Heart left ventricle (tissue), 16 donors: ENCODE data around the gene RGS18. TPM values are rescaled to one million over a fixed set of nuclear protein-coding genes. Genes with fewer than 3 reads are reported as not detected.

ENCODE experiments used
- ATAC-seq, 4 donors: fragments of 200-7000 bp; cut with Tn5 transposase; one replicate each; pipeline ENCODE4 v1.9.1; 2020 to 2022; ENCODE audit warnings: moderate library complexity in 4 of 4, mild to moderate bottlenecking in 3 of 4, moderate number of reproducible peaks in 1 of 4
- DNase-seq, 5 donors: peaks; one replicate each; pipeline ENCODE4 v3.0.0-alpha.2; 2020
- H3K27ac ChIP-seq, 12 donors: fragments of 200-600 bp; sonication (generic) in 4 of 12; one replicate each; pipeline versions ENCODE4 v1.5.0 to v1.8.0; 2016 to 2022; ENCODE audit warnings: mild to moderate bottlenecking in 2 of 12
- H3K27me3 ChIP-seq, 9 donors: fragments of 200-600 bp; sonication (generic) in 2 of 9; one replicate each; pipeline versions ENCODE4 v1.5.1 to v1.8.0; 2016 to 2022; ENCODE audit warnings: mild to moderate bottlenecking in 3 of 9
- H3K36me3 ChIP-seq, 9 donors: fragments of 200-600 bp; sonication (generic) in 2 of 9; one replicate each; pipeline versions ENCODE4 v1.5.0 to v1.8.0; 2018 to 2022; ENCODE audit warnings: mild to moderate bottlenecking in 2 of 9
- H3K4me1 ChIP-seq, 12 donors: fragments of 200-600 bp; sonication (generic) in 4 of 12; one replicate each; pipeline versions ENCODE4 v1.5.0 to v1.8.0; 2016 to 2022; ENCODE audit warnings: mild to moderate bottlenecking in 3 of 12
- H3K4me3 ChIP-seq, 12 donors: fragments of 200-600 bp; sonication (generic) in 4 of 12; one replicate each; pipeline versions ENCODE4 v1.5.0 to v1.8.0; 2017 to 2022; ENCODE audit warnings: mild to moderate bottlenecking in 9 of 12, moderate library complexity in 4 of 12
- H3K9me3 ChIP-seq, 12 donors: fragments of 200-600 bp; sonication (generic) in 4 of 12; one replicate each; pipeline versions ENCODE4 v1.5.0 to v1.8.0; 2016 to 2022; ENCODE audit warnings: mild to moderate bottlenecking in 1 of 12
- POLR2A ChIP-seq, 2 donors: fragments of 450-650 bp; IDR thresholded peaks; one replicate each; pipeline ENCODE4 v1.6.1; 2017; ENCODE audit warnings: antibody characterized with exemption in 2 of 2, mild to moderate bottlenecking in 2 of 2, moderate library complexity in 2 of 2
- WGBS, 4 donors: extraction: QIAGEN DNeasy Blood & Tissue Kit in 2 of 4; methylation state at CpG; one replicate each; pipeline versions ENCODE4 v1.1.5 to v1.1.7; 2013 to 2018; 5-methylcytosine and 5-hydroxymethylcytosine counted together
- intact Hi-C, 10 donors: fragments of 100-400 bp; cut with DNase I; formaldehyde crosslinking; loops; one replicate each; pipeline versions ENCODE4 v1.11.1 to v1.14.2; 2022
- polyA plus RNA-seq, 2 donors: library from polyadenylated mRNA; stranded (reverse); fragments of 200-250 nt; gene quantifications; one replicate each; pipeline ENCODE4 v1.2.3, GENCODE V29; 2013
- total RNA-seq, 9 donors: library from RNA; depleted of rRNA in 2 of 9; stranded (reverse); fragments of >200 nt in 2 of 9; fragmentation: NEBNext Ultra II Directional in 3 of 9; extraction: Animal tissue kit (Norgen Biotek cat#: 25700) in 3 of 9; gene quantifications; one replicate each; pipeline versions ENCODE4 v1.1.0 to v1.2.4, GENCODE V29; 2016 to 2023
- TF ChIP-seq, protein P1 (sequence below), 12 donors: fragments of 200-600 bp; sonication (generic) in 4 of 12; IDR thresholded peaks; one replicate each; pipeline versions ENCODE4 v1.5.0 to v1.8.0; 2018 to 2022; ENCODE audit warnings: antibody characterized with exemption in 12 of 12, mild to moderate bottlenecking in 5 of 12
- donor health status: ischemic (EF 13 %, LVEDD 7.1; RV severe dilation, severe dysfunction).
- donor health status: healthy with polysubstance abuse.
- donor health status: DM: no; HTN: yes; CAD: no.
- donor health status: DM: no; HTN: no; CAD: no.
- donor health status: ischemic (EF 25% LVEDD 6.9; RV normal size, moderate dysfunction).
- donor health status: ischemic (EF 25% LVEDD 5.7; RV mildly dilated, moderate dysfunction).
- donor health status: healthy.
- donor health status: DM: yes; HTN: yes; CAD: no.
- donor health status: ischemic (EF 35%, LVEDD 5.7; RV mildly dilated, moderate dysfunction).
- donor health status: nonischemic (EF 11% LVEDD 7.7; RV severe dilation, severe dysfunction).
- donor health status: DM: yes; HTN: yes; CAD: no.
- donor health status: PGD.
- donor health status: ischemic (EF 29% LVEDD 5.4; RV normal size, mild dysfunction).
- donor health status: nonischemic (EF 23%, LVEDD 6.1; RV moderate dilation, normal function).

The RGS18 gene
- total and polyA plus RNA-seq, 11 donors = 0.22 to 5.4 (median 0.69) TPM

DNA sequence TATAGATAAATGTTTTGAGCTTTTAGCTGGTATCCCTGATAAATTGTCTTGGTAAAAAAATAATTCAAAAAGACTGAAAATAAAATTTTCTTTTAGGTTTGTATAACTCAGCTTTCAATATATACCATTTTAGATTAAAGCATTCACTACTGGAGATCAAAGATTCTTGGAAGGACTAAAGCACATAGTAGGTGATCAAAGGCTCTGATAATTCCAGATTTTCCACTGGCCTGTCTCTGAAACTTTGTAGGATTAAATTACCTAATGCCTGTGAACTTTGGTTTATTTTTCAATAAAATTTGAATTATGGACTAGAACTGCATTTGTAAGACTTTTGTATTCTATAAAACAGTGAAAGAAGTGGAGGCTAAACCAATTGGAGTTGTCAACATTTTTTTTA is 1.2 kb upstream of the RGS18 start:
- H3K27ac ChIP-seq = no peak overlapping the region
- H3K4me1 ChIP-seq = peaks cover 0 to 10% (median 0%) of the 10 kb centered on the region in 12 donors
- no peaks in the 10 kb centered on the region for H3K36me3 ChIP-seq
- DNase-seq = no peak
- intact Hi-C loops = no loop called here
- H3K27me3 ChIP-seq = no peaks in the 10 kb centered on the region
- no peaks in the 10 kb centered on the region for H3K9me3 ChIP-seq
- no peak overlapping the region for H3K4me3 ChIP-seq
- no peak for TF ChIP-seq POLR2A (IDR thresholded peaks at IDR 0.05)
- TF ChIP-seq, protein P1, sequence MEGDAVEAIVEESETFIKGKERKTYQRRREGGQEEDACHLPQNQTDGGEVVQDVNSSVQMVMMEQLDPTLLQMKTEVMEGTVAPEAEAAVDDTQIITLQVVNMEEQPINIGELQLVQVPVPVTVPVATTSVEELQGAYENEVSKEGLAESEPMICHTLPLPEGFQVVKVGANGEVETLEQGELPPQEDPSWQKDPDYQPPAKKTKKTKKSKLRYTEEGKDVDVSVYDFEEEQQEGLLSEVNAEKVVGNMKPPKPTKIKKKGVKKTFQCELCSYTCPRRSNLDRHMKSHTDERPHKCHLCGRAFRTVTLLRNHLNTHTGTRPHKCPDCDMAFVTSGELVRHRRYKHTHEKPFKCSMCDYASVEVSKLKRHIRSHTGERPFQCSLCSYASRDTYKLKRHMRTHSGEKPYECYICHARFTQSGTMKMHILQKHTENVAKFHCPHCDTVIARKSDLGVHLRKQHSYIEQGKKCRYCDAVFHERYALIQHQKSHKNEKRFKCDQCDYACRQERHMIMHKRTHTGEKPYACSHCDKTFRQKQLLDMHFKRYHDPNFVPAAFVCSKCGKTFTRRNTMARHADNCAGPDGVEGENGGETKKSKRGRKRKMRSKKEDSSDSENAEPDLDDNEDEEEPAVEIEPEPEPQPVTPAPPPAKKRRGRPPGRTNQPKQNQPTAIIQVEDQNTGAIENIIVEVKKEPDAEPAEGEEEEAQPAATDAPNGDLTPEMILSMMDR (IDR thresholded peaks at IDR 0.05) = no peak
- no peak for ATAC-seq

DNA sequence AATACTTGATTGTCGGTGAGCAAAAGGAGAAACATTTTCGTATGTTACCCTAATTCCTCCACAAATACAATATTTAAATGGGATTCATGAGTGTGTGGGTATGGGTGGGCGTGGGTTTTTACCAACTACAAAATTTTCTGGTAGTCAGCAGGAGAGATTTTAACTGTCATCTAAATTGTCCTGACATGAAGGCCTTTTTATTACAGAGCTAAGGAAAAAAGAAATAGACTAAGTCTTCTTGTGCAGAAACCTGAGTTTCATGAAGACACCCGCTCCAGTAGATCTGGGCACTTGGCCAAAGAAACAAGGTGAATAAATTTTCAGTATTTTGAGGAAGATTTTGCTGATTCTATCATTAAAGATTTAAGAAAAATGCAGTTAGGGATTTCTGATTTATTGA is 752 bp downstream of the RGS18 start:
- intact Hi-C loops = no loop called here
- DNase-seq (no peak), ATAC-seq (no peak)
- H3K27ac ChIP-seq = peak overlapping the region in 3 of 12 donors; percentile 3 to 89 (median 31)
- H3K4me1 ChIP-seq = peaks cover 0 to 16% (median 0%) of the 10 kb centered on the region in 12 donors
- H3K4me3 ChIP-seq = peak overlapping the region in 6 of 12 donors; percentile 0 to 46 (median 18)
- no peaks in the 10 kb centered on the region for H3K36me3 ChIP-seq
- H3K9me3 ChIP-seq = no peaks in the 10 kb centered on the region
- TF ChIP-seq, protein P1 (IDR thresholded peaks at IDR 0.05) = no peak
- TF ChIP-seq POLR2A (IDR thresholded peaks at IDR 0.05) = no peak
- no peaks in the 10 kb centered on the region for H3K27me3 ChIP-seq
- 55 to 83% (median 64%) methylated on average over 4 of the region's 4 CpGs for WGBS, 4 donors

DNA sequence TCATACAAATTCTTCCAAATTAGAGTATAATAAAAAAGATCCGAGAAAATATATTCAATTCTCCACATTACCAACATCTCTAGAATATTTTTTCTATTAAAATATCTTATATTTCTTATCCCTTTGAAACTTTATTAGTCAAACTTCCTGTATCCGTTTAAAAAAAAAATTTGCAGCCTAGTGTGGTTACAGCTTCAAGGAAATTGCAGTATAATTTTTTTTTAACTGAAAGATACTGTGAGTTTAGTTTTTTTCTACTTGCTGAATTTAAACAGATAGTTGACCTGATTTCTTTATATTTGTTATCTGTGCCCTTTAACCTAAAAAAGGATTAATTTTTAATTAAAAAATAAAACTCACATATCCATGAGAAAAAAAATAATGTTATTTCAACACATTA is 1.5 kb downstream of the RGS18 start:
- Histone ChIP-seq H3K9me3 (peaks cover 0 to 2% (median 0%) of the 10 kb centered on the region in 12 donors), H3K27ac (peak overlapping the region in 1 of 12 donors; percentile 89), H3K27me3 (no peaks in the 10 kb centered on the region), H3K4me3 (peak overlapping the region in 5 of 12 donors; percentile 0 to 46 (median 18)), H3K4me1 (peaks cover 0 to 15% (median 0%) of the 10 kb centered on the region in 12 donors), H3K36me3 (no peaks in the 10 kb centered on the region)
- ATAC-seq (no peak), DNase-seq (no peak)
- WGBS, 4 donors = 52 to 70% (median 62%) methylated on average over 2 of the region's 2 CpGs
- no peak for TF ChIP-seq POLR2A (IDR thresholded peaks at IDR 0.05)
- intact Hi-C loops = no loop called here

DNA sequence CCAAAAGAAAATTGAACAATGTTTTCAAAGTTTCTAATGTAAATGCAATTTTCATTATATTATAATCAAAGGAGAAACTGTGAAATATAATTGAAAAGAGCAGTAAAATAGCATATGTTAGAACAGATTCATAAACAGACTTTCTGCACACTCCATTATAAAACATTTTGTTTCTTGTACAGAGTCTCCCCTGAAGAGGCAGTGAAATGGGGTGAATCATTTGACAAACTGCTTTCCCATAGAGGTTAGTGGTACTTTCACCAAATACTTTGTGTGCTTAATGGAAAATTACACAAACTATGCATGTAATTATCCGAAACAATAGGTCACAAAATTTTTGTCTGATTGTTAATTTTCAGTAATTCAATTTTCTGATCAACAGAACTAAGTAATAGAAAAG is 1.9 kb downstream of the RGS18 start:
- Histone ChIP-seq H3K27me3 (no peaks in the 10 kb centered on the region), H3K36me3 (no peaks in the 10 kb centered on the region), H3K4me3 (peak overlapping the region in 1 of 12 donors; percentile 46), H3K27ac (peak overlapping the region in 1 of 12 donors; percentile 89), H3K4me1 (peaks cover 0 to 11% (median 0%) of the 10 kb centered on the region in 12 donors), H3K9me3 (peaks cover 0 to 7% (median 0%) of the 10 kb centered on the region in 12 donors)
- intact Hi-C loops = no loop called here
- DNase-seq (no peak), ATAC-seq (no peak)
- TF ChIP-seq, protein P1 (IDR thresholded peaks at IDR 0.05) = no peak
- TF ChIP-seq POLR2A (IDR thresholded peaks at IDR 0.05) = no peak
- 71 to 88% (median 80%) methylated on average over 1 of the region's 1 CpG for WGBS, 4 donors

DNA sequence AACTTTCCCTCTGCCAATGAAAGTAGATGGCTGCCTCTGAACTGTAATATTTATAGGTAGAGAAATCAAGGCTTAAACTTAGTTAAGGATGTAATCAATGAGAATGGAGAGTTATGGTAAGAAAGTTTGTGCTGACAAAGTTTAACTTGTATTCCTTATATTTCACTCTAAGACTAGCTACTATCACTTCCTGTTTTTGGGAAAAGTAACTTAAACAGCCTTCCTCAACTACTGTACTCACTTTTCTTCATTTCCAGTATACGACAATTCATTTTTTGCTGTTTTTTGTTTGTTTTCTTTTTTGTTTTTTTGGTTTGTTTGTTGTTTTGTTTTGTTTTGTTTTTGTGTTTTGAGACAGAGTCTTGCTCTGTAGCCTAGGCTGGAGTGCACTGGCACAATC is 3.7 kb downstream of the RGS18 start:
- ATAC-seq (no peak), DNase-seq (no peak)
- Histone ChIP-seq H3K27ac (peak overlapping the region in 1 of 12 donors; percentile 89), H3K36me3 (no peaks in the 10 kb centered on the region), H3K4me3 (peak overlapping the region in 1 of 12 donors; percentile 46), H3K4me1 (peaks cover 0 to 6% (median 0%) of the 10 kb centered on the region in 12 donors), H3K9me3 (peaks cover 0 to 10% (median 0%) of the 10 kb centered on the region in 12 donors), H3K27me3 (no peaks in the 10 kb centered on the region)
- WGBS, 4 donors = 80 to 92% (median 84%) methylated on average over 1 of the region's 1 CpG
- intact Hi-C loops = no loop called here
- TF ChIP-seq, protein P1 (IDR thresholded peaks at IDR 0.05) = no peak
- TF ChIP-seq POLR2A (IDR thresholded peaks at IDR 0.05) = no peak
